Stimulated activated CD4-positive, alpha-beta T cell treated with anti-CD3 and anti-CD28 coated beads, Interleukin-1b, Interleukin-23, amount 100 ng/mL, for 1 hour (primary cell): ENCODE measurements around the gene IGSF9B.
A peak's percentile ranks its signal among the peaks of the same experiment; 100 is the strongest.

Experiments used
- DNase-seq, 2 donors: peaks; one replicate each; pipeline ENCODE4 v3.0.0-alpha.2; 2020; ENCODE audit warnings: low read depth in 2 of 2

IGSF9B gene

GRCh38 chr11:133985981-133986944 is 29.5 kb upstream of the IGSF9B start:
- DNase-seq: no peak

DNA sequence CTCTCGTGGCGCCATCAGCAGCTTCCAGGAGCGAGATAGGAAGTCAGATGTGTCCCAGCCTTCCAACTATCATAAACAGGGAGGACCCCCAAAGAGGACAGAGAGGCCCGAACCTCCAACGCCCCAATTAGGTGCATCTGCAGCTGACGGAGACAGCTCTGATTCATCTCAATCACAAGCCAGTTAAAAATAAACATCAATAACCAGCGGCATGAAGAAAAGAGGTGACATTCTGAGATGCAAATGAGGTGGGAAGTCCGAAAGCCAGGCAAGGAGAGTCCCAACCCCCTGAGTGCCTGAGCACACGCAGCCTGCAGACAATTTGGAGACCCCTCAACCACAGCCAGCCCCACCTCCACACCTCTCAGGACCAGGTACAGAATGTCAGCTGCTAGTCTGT is 28.1 kb upstream of the IGSF9B start:
- DNase-seq: no peak

DNA sequence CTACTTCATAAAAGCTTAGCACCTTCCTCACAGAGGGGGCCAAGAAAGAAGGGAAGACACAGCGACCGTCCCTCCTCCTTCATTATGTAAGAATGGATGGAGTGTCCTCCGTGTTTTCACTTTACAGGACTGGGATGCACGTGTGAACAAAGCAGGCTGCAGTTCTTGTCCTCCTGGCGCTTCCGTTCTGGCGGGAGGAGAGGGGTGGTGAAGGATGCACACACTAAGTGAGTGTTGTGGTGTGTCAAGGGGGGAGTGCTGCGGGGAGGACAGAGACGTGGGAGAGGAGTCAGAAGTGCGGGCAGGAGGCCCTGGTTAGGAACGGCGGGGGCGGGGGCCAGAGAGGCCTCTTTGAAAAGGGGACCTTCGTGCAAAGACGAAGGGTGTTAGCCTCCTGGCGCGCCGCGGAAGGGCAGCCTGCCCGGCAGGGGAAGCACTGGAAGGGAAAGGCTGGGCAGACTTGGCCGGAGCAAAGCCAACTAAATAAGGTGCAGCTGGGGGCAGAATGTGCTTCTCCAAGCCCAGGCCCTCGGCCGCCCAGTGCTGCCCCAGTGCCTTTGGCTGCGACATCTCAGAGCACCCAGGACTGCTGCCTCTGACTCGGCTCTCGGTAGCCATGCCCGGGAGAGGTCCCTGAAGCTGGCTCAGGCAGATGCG is 27.0 kb upstream of the IGSF9B start:
- DNase-seq: no peak

DNA sequence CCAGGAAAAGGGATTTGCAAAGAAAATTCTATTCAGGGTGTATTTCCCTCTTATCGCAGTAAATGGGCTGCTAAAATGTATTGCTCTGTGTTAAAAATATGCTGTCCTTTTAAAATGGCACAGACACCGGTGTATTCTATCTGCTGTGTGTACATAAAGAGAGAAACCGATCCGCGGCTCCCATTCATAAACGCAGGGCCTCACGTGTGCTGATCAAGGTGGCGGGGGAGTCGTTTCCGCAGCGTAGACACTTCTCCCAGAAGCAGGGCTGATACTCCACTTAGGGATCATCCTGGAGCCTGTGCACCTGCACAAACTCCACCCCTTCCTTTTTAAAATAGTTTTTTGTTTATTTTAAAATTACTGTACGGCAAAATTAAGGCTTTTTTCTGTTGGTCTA is 26.1 kb upstream of the IGSF9B start:
- DNase-seq: no peak

GRCh38 chr11:133982151-133982550 is 25.4 kb upstream of the IGSF9B start:
- no peak for DNase-seq

GRCh38 chr11:133981156-133981555 is 24.4 kb upstream of the IGSF9B start:
- DNase-seq: no peak

DNA sequence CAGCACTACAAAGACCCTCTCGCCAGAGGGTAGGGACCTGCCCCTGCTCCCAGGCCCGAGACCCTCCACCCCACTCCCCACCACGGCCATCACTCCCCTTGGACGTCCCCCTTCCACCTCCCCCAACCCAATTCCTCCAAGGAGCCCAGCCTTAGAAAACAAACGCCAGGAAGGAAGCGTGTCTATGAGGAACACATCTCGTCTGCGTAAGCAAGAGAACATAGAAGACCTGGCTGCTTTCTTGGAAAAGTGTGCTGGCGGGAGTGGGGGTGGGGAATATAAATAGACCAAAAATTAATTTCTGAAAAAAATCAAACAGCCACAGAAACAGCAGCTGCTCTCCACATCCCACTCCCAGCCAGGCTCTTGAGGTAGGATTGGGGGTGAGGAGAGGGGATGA is 23.9 kb upstream of the IGSF9B start:
- DNase-seq: no peak

- DNase-seq: no peak
Measured at GRCh38 chr11:133978794-133979193, 22.0 kb upstream of the IGSF9B start.

DNA sequence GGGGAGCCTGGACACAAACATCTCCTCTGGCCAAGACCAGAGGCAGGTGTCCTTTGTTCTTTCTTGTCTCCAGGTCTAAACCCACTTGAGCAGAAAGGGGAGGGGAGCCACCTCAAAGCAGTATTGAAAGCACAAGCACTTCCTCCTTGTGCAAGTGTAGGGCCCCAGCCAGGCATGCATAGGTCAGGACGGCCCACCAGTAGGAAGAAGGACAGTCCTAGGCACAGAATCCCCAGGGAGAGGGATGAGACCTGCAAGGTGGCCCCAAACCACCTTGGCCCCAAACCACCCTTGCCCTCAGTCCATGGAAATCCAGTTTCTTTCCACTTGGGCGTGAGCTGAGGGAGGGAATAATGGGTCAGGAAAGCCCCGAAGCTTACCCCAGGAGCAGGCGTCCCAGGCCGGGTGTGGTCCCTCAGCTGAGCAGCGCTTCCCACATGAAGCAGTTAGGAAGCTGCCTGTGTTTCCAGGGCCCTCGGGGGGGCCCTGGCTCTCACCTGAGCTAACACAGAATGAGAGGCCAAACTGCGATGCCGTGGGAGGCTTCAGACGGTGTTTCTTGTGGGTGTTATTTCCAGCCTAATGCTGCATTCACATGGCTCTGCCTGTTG is 20.4 kb upstream of the IGSF9B start:
- no peak for DNase-seq

DNA sequence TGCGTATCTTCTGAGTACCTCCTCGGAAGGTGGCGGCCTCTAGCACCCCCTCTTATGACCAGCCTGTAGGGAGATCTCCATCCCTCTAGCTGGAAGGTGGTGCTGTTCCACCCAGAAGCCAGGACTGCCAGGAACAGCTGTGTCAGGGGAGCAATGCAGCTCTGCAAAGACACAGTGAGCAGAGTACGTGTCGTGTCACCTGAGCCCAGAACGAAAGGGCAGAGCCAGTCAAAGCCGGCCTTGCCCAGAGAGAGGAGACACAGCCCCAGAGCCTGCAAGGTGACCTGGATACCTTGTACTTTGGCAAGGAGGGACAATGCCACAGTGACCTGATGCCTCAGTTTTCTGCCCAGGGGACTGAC is 18.7 kb upstream of the IGSF9B start:
- DNase-seq: no peak

- DNase-seq: no peak
Measured at GRCh38 chr11:133974836-133975487, 18.2 kb upstream of the IGSF9B start.

DNA sequence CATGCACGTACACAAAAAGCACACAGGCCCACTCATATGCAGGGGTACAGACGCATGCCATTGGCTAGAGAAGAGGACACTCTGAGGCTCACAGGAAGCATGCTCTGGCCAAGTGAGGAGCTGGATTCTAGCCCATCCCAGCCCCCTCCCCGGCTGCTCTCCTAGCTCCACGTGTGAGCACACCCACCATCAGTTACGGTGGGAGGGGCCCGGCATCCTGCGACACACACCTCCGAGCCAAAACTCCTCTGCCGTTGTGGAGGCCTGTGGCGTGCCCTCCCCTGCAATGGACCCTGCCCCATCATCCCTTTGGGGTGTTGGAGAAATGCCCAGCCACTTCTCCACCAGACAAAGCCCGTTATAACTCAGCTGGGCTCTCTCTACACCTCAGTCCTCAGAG is 15.1 kb upstream of the IGSF9B start:
- no peak for DNase-seq

DNA sequence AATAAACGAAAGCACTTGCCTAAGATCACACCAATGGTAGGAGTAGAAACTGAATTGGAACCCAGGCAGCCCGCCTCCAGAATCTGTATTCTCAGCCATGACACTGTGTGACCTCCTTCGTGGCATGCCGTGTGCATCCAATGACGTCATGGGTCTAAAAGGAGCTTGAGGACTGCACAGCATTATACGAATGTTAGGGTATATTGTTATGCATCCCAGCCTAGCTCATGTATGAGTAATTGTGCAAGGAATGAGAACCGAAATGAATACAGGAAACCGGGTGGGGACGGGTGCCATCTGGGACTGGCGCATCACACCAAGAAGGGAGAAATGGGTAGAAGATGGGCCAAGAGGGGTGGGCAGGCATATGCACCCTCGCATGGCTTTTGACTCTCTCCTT is 12.3 kb upstream of the IGSF9B start:
- no peak for DNase-seq

DNA sequence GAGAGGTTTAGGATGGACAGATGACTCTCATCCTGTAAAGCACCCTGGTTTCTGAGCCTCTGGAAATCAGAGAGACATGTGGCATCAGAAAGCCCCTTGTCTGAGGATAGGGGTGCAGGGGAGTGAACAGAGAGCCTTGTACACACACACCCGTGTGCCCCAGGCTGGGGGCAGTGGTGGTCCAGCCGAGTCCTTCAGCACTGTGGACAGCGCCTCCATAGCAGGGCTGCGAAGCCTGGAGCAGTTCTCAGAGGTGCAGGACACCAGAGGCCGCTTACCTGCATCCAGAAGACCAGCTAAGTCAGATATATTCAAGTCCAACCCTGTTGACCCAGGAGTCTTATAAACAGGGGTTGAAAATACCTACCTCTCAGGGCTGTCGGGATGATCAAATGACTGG is 11.5 kb upstream of the IGSF9B start:
- DNase-seq: no peak

DNA sequence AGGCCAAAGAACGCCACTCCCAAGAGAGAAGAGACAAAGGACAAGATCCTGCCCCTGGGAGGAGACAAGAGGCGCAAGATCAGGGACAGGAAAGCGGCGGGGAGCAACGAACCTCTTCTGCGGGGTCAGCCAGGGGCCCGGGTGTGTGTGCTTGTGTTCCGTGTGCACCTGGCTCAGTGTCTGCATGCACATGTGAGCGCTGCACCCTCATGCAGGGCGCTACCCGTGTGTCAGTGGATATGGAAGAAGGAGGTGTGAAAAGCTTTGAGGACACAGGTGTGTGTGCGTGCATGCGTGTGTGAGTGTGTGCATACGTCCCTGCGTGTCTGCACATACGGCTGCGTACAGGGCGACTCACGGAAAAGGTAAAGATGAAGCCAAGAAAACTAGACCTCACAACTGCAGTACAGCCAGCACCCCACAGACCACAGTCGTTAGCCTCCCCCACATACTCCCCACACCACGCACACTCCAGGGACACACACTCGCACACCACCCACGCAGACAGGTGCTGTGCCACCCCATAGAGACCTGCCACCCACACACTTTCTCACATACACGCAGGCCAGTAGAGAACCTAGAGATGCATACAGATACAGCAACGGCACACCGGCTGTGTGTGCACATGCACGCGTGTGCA is 11.0 kb upstream of the IGSF9B start:
- DNase-seq: no peak

GRCh38 chr11:133966921-133967598 is 10.3 kb upstream of the IGSF9B start:
- DNase-seq: peak; percentile 19 to 53

GRCh38 chr11:133966172-133966651 is 9.4 kb upstream of the IGSF9B start:
- DNase-seq: no peak

- no peak for DNase-seq
Measured at GRCh38 chr11:133965031-133965601, 8.3 kb upstream of the IGSF9B start.

DNA sequence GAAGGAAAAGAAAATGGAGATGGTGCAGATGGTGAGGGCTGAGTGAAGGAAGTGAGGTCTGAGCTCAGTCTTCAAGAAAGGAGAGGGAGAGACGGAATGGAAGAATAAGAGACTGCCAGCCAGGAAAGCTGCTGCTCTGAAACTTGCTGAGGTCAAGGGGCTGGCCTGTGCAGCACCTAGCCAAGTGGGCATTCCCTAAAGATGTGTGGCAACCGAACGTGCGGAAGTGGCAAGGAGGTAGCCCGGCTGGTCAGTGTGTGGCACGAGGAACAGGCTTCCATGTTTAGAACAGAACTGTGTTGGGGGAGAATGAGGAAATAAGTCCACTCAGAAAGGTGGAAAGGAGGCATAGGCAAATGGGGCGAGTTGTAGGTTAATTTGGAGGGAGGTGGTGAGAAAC is 7.6 kb upstream of the IGSF9B start:
- no peak for DNase-seq

- DNase-seq: no peak
Measured at GRCh38 chr11:133961890-133962289, 5.1 kb upstream of the IGSF9B start.

GRCh38 chr11:133957900-133958299 is 1.1 kb upstream of the IGSF9B start:
- DNase-seq: no peak
